ENCODE data around the gene STXBP4. TPM values are rescaled to one million over a fixed set of nuclear protein-coding genes. Genes with fewer than 3 reads are reported as not detected.

STXBP4 gene
- total RNA-seq, 1 experiment from 2014 or later = 13.6 TPM

- no peak for TF ChIP-seq POLR2AphosphoS5 (IDR thresholded peaks at IDR 0.05; ENCODE audit: low read depth, low read length)
- ChIA-PET RAD21 (ENCODE audit: low non-redundant PET in 1 of 2, low total read pairs in 2 of 2, uncharacterized antibody in 2 of 2, unreplicated experiment in 2 of 2) (no interaction called here), CTCF (no interaction called here)
Measured at GRCh38 chr17:55166506-55166905, 197.9 kb downstream of the STXBP4 start.

GRCh38 chr17:55167024-55167725 lies 198.6 kb downstream of the STXBP4 start:
- Histone ChIP-seq H3K4me3 (replicated peaks in 1 of 2; ENCODE audit: low read depth in 1 of 2, low read length in 2 of 2) (no peak overlapping the region), H4K20me1 (ENCODE audit: insufficient read depth) (no peaks in the 10 kb centered on the region), H3K36me3 (ENCODE audit: control insufficient read depth in 1 of 2, insufficient read depth in 2 of 2, low read length in 2 of 2) (no peaks in the 10 kb centered on the region), H3K79me2 (ENCODE audit: insufficient read depth, low read length) (no peaks in the 10 kb centered on the region), H3K9ac (ENCODE audit: low read length) (no peak overlapping the region), H3K9me2 (ENCODE audit: insufficient read depth) (no peaks in the 10 kb centered on the region), H3K27me3 (ENCODE audit: insufficient read depth, low read length) (no peaks in the 10 kb centered on the region), H3K9me3 (ENCODE audit: control insufficient read depth in 1 of 2, insufficient read depth in 1 of 2, low read depth in 1 of 2, low read length in 2 of 2) (no peaks in the 10 kb centered on the region), H3K27ac (ENCODE audit: low read depth, low read length) (no peak overlapping the region), H3K4me2 (ENCODE audit: low read length) (no peak overlapping the region), H3K4me1 (ENCODE audit: control insufficient read depth in 1 of 2, insufficient read depth in 2 of 2, low read length in 2 of 2) (peaks cover 9 to 13% of the 10 kb centered on the region in 2 experiments), H2AFZ (ENCODE audit: low read depth, low read length, poor library complexity, severe bottlenecking) (no peak overlapping the region)
- DNase-seq (ENCODE audit: low read depth, low spot score) = no peak
- intact Hi-C loops (cut with micrococcal nuclease) = no loop called here
- ChIA-PET CTCF (no interaction called here), RAD21 (ENCODE audit: low non-redundant PET in 1 of 2, low total read pairs in 2 of 2, uncharacterized antibody in 2 of 2, unreplicated experiment in 2 of 2) (no interaction called here), POLR2A (no interaction called here)
- no TSS peak for BruUV-seq (replicated peaks)
- ATAC-seq = no peak
- TF ChIP-seq SRF (IDR thresholded peaks at IDR 0.05; ENCODE audit: low read depth) = no peak
- no peak for TF ChIP-seq JUND (IDR thresholded peaks at IDR 0.05)

More at GRCh38 chr17:55166506-55166905, 197.9 kb downstream of the STXBP4 start:
- BruUV-seq (replicated peaks) = no TSS peak
- Histone ChIP-seq H3K4me1 (ENCODE audit: control insufficient read depth in 1 of 2, insufficient read depth in 2 of 2, low read length in 2 of 2) (peaks cover 16 to 20% of the 10 kb centered on the region in 2 experiments), H3K36me3 (ENCODE audit: control insufficient read depth in 1 of 2, insufficient read depth in 2 of 2, low read length in 2 of 2) (no peaks in the 10 kb centered on the region), H3K4me3 (replicated peaks in 1 of 2; ENCODE audit: low read depth in 1 of 2, low read length in 2 of 2) (no peak overlapping the region), H3K9me3 (ENCODE audit: control insufficient read depth in 1 of 2, insufficient read depth in 1 of 2, low read depth in 1 of 2, low read length in 2 of 2) (no peaks in the 10 kb centered on the region), H3K27me3 (ENCODE audit: insufficient read depth, low read length) (no peaks in the 10 kb centered on the region), H3K9me2 (ENCODE audit: insufficient read depth) (no peaks in the 10 kb centered on the region), H3K4me2 (ENCODE audit: low read length) (no peak overlapping the region), H3K9ac (ENCODE audit: low read length) (no peak overlapping the region), H2AFZ (ENCODE audit: low read depth, low read length, poor library complexity, severe bottlenecking) (no peak overlapping the region), H3K27ac (ENCODE audit: low read depth, low read length) (no peak overlapping the region), H3K79me2 (ENCODE audit: insufficient read depth, low read length) (no peaks in the 10 kb centered on the region), H4K20me1 (ENCODE audit: insufficient read depth) (no peaks in the 10 kb centered on the region)
- DNase-seq (ENCODE audit: low read depth, low spot score) = no peak
- no peak for ATAC-seq
- POLR2A ChIA-PET = no interaction called here
- intact Hi-C loops (cut with micrococcal nuclease) = no loop called here
